Measurements from ENCODE around the gene MEF2C. TPM values are rescaled to one million over a fixed set of nuclear protein-coding genes. Genes with fewer than 3 reads are reported as not detected.

Gene MEF2C
- total RNA-seq, 1 experiment from 2014 or later: 1.7 TPM

- TF ChIP-seq SOX15 (CRISPR knock-in tag; IDR thresholded peaks at IDR 0.05) (no peak), ZNF121 (CRISPR knock-in tag; IDR thresholded peaks at IDR 0.05) (no peak), USF1 (CRISPR knock-in tag; IDR thresholded peaks at IDR 0.05) (peak; percentile 34; the same call in 1 of the 2 replicates), ATF3 (CRISPR knock-in tag; conservative IDR thresholded peaks at IDR 0.05) (no peak), TEAD1 (CRISPR knock-in tag; IDR thresholded peaks at IDR 0.05) (peak; percentile 50; the same call in 1 of the 2 replicates), MAX (CRISPR knock-in tag; IDR thresholded peaks at IDR 0.05) (peak; percentile 80), ERG (CRISPR knock-in tag; IDR thresholded peaks at IDR 0.05) (no peak)
Measured at GRCh38 chr5:88889189-88890069, 6.4 kb upstream of the MEF2C start (continued).

GRCh38 chr5:88888848-88889188, 5.8 kb upstream of the MEF2C start:
- Mint-ChIP-seq H3K27ac (no peak overlapping the region), H3K36me3 (no peaks in the 10 kb centered on the region), H3K4me3 (peak overlapping the region; percentile 91), H3K4me1 (peaks cover 29% of the 10 kb centered on the region), H3K27me3 (ENCODE audit: low read depth) (peaks cover 53% of the 10 kb centered on the region), H3K9me3 (no peaks in the 10 kb centered on the region)
- CTCF ChIA-PET: no interaction called here
- DNase-seq (ENCODE audit: low spot score): no peak
- POLR2A ChIA-PET: no interaction called here
- no peak for ATAC-seq
- no peak for TF ChIP-seq IRF2 (CRISPR knock-in tag; IDR thresholded peaks at IDR 0.05; ENCODE audit: borderline replicate concordance, low read depth)
- no peak for TF ChIP-seq ERG (CRISPR knock-in tag; IDR thresholded peaks at IDR 0.05)
- no peak for TF ChIP-seq FOXP1 (CRISPR knock-in tag; IDR thresholded peaks at IDR 0.05; ENCODE audit: borderline replicate concordance)
- TF ChIP-seq CBFB (CRISPR knock-in tag; IDR thresholded peaks at IDR 0.05; ENCODE audit: low read depth): no peak
- no peak for TF ChIP-seq ZNF138 (CRISPR knock-in tag; conservative IDR thresholded peaks at IDR 0.05)
- no peak for TF ChIP-seq ZBTB21 (CRISPR knock-in tag; IDR thresholded peaks at IDR 0.05; ENCODE audit: borderline replicate concordance)
- TF ChIP-seq ATF1 (CRISPR knock-in tag; IDR thresholded peaks at IDR 0.05): no peak
- TF ChIP-seq ZSCAN18 (CRISPR knock-in tag; IDR thresholded peaks at IDR 0.05): no peak
- no peak for TF ChIP-seq JUN (CRISPR knock-in tag; IDR thresholded peaks at IDR 0.05)
- TF ChIP-seq HMGXB4 (CRISPR knock-in tag; IDR thresholded peaks at IDR 0.05): no peak
- TF ChIP-seq STAT6 (CRISPR knock-in tag; conservative IDR thresholded peaks at IDR 0.05; ENCODE audit: low read depth): no peak
- no peak for TF ChIP-seq E2F5 (CRISPR knock-in tag; IDR thresholded peaks at IDR 0.05)
- no peak for TF ChIP-seq RELA (CRISPR knock-in tag; IDR thresholded peaks at IDR 0.05; ENCODE audit: borderline replicate concordance)
- no peak for TF ChIP-seq ATF6 (CRISPR knock-in tag; IDR thresholded peaks at IDR 0.05)
